WERI-Rb-1 (cell line): ENCODE data around the gene KLK13.

Experiments used
- DNase-seq: peaks from one replicate; pipeline ENCODE4 v3.0.0-alpha.2; 2020
- H3K27ac ChIP-seq: fragments of 250-450 bp; sonication (Bioruptor Pico); 2 replicates; pipeline ENCODE4 v1.5.1; 2020; ENCODE audit warnings: mild to moderate bottlenecking, moderate library complexity
- H3K27me3 ChIP-seq: fragments of 250-450 bp; sonication (Bioruptor Pico); 2 replicates; pipeline ENCODE4 v1.5.1; 2021; ENCODE audit warnings: mild to moderate bottlenecking, low read depth, moderate library complexity; ENCODE audit not compliant: insufficient read depth, severe bottlenecking
- H3K36me3 ChIP-seq: fragments of 250-450 bp; sonication (Bioruptor Pico); 2 replicates; pipeline ENCODE4 v1.5.1; 2020; ENCODE audit warnings: mild to moderate bottlenecking, moderate library complexity
- H3K4me3 ChIP-seq: 2 replicates; pipeline ENCODE4 v1.5.1; 2011; ENCODE audit warnings: low read depth, mild to moderate bottlenecking, control low read depth, low read length
- H3K9me3 ChIP-seq: fragments of 250-450 bp; sonication (Bioruptor Pico); 2 replicates; pipeline ENCODE4 v1.5.1; 2021; ENCODE audit warnings: mild to moderate bottlenecking, moderate library complexity; ENCODE audit not compliant: severe bottlenecking
- CTCF ChIP-seq: IDR thresholded peaks from 2 replicates; pipeline ENCODE4 v1.5.1; 2011; ENCODE audit warnings: low read depth, mild to moderate bottlenecking, control low read depth, inconsistent platforms, low read length

Gene KLK13

GRCh38 chr19:51047031-51047335 is 17.9 kb downstream of the KLK13 start:
- peaks cover 8% of the 10 kb centered on the region for H3K9me3 ChIP-seq
- DNase-seq: no peak
- no peak for TF ChIP-seq CTCF
- no peak overlapping the region for H3K4me3 ChIP-seq
- peaks cover 73% of the 10 kb centered on the region for H3K27me3 ChIP-seq
- no peak overlapping the region for H3K27ac ChIP-seq
- H3K36me3 ChIP-seq: no peaks in the 10 kb centered on the region

DNA sequence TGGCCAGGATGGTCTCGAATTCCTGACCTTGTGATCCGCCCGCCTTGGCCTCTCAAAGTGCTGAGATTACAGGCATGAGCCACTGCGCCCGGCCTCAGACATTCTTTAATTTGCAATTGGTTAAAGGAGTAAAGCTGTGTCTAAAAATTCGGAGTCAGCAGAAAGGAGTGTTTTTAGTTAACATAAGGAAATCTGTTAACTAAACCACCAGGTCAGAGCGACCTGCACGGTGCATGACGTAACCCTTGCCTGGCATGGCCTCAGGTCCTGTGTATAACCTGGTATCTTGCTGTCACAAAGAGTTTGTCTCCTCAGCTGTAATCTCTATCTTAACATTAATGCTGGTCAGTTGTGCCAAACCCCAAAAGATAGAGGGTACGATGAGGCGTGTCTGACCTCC is 20.6 kb downstream of the KLK13 start:
- no peak for TF ChIP-seq CTCF
- Histone ChIP-seq H3K4me3 (no peak overlapping the region), H3K36me3 (no peaks in the 10 kb centered on the region), H3K27me3 (peaks cover 75% of the 10 kb centered on the region), H3K27ac (no peak overlapping the region), H3K9me3 (peaks cover 2% of the 10 kb centered on the region)
- DNase-seq: no peak

GRCh38 chr19:51043497-51043896 is 21.4 kb downstream of the KLK13 start:
- no peak for TF ChIP-seq CTCF
- H3K27me3 ChIP-seq: peaks cover 75% of the 10 kb centered on the region
- no peaks in the 10 kb centered on the region for H3K9me3 ChIP-seq
- H3K36me3 ChIP-seq: no peaks in the 10 kb centered on the region
- H3K27ac ChIP-seq: no peak overlapping the region
- no peak overlapping the region for H3K4me3 ChIP-seq
- DNase-seq: no peak

DNA sequence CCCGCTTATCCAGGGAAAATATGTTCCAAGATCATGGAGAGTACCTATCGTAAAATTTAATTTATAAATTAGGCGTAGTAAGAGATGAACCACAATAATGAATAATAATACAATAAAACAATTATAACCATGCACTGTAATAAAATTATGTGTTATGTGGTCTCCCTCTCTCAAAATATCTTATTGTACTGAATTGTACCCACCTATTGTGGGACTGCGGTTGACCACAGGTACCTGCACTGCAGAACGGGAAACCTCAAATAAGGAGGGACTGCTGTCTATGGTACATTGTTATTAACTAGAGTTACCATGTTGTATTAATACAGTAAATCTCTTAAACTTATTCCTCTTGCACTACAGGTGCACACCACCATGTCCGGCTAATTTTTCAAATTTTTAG is 24.7 kb downstream of the KLK13 start:
- DNase-seq: no peak
- H3K36me3 ChIP-seq: no peaks in the 10 kb centered on the region
- peaks cover 69% of the 10 kb centered on the region for H3K27me3 ChIP-seq
- H3K4me3 ChIP-seq: no peak overlapping the region
- H3K9me3 ChIP-seq: no peaks in the 10 kb centered on the region
- H3K27ac ChIP-seq: no peak overlapping the region
- TF ChIP-seq CTCF: no peak

GRCh38 chr19:51036519-51036918 is 28.4 kb downstream of the KLK13 start:
- peaks cover 73% of the 10 kb centered on the region for H3K27me3 ChIP-seq
- H3K4me3 ChIP-seq: no peak overlapping the region
- DNase-seq: no peak
- no peak overlapping the region for H3K27ac ChIP-seq
- H3K36me3 ChIP-seq: no peaks in the 10 kb centered on the region
- H3K9me3 ChIP-seq: no peaks in the 10 kb centered on the region
- no peak for TF ChIP-seq CTCF

DNA sequence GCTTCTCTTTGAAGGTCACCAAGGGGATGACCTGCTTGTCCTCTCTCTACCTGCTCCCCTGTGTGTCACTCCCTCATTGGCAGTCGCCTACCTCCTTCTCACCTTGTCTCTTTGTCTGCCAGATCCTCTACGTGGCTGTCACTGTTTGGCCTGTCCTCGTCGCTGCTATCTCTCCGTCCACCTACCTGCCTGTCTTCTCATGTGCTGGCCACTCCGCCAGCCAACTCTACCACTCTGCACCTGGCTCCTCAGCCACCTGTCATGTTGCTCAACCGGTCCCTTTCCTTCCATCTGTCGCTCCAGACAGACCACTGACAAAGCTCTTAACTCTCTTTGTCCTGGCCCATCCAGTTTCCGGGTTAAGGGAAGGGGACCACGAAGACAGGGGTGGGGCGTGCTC is 30.2 kb downstream of the KLK13 start, which contains the start of gene KLK12:
Gene KLK12, minus strand, starts transcription at position 299 of the 400 bp plus-strand sequence. CDS start 381 bp downstream, outside the sequence.
- no peak for DNase-seq
- no peaks in the 10 kb centered on the region for H3K9me3 ChIP-seq
- no peaks in the 10 kb centered on the region for H3K36me3 ChIP-seq
- H3K27ac ChIP-seq: no peak within 1 kb of the TSS
- TF ChIP-seq CTCF: no peak
- H3K4me3 ChIP-seq: no peak within 1 kb of the TSS
- H3K27me3 ChIP-seq: peaks cover 75% of the 10 kb centered on the region
